ENCODE data around the gene PIGT.

PIGT gene

DNA sequence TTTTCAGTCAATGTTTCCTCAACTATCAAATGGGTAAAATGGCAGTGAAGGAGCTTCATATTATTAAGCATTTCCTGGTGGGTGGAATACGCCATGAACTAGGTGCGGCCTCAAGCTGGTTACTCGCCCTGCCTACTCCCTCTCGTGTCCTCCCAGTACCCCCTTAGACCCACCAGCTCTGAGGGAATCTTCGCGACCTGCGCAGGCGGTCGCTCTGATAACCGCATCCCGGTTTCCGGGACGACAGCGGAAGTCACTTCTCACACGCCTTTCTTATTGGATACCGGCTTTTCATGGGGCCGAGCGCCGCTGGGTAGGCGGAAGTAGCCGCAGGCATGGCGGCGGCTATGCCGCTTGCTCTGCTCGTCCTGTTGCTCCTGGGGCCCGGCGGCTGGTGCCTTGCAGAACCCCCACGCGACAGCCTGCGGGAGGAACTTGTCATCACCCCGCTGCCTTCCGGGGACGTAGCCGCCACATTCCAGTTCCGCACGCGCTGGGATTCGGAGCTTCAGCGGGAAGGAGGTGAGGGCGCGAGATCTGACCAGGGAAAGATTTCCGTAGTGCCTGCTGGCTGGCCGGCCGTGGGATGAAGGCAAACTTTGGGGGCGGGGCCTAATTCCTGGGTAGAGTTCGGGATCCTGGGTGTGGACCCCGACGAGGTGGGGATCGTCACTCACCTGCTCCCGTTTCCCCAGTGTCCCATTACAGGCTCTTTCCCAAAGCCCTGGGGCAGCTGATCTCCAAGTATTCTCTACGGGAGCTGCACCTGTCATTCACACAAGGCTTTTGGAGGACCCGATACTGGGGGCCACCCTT lies at the start of gene PIGT:
PIGT (plus strand) TSS at position 320 of the 816 bp plus-strand sequence; CDS start at position 336, 16 bp downstream.
- Histone ChIP-seq H3K4me1 (ENCODE audit: control insufficient read depth in 5 of 5, insufficient read depth in 5 of 5, low read length in 5 of 5) (peaks cover 4 to 34% (median 25%) of the 10 kb centered on the region in 5 donors), H3K9ac (ENCODE audit: low read length in 5 of 5) (peak within 1 kb of the TSS; percentile 77 to 96 (median 95)), H3K4me3 (ENCODE audit: low read depth in 1 of 5, low read length in 5 of 5) (peak within 1 kb of the TSS; percentile 91 to 97 (median 91)), H3K27ac (ENCODE audit: low read depth, low read length) (peak within 1 kb of the TSS; percentile 81), H3K9me3 (ENCODE audit: control insufficient read depth in 5 of 5, low read length in 5 of 5) (no peaks in the 10 kb centered on the region), H3K27me3 (ENCODE audit: control insufficient read depth in 5 of 5, insufficient read depth in 4 of 5, low read length in 5 of 5) (no peaks in the 10 kb centered on the region), H3K36me3 (ENCODE audit: control insufficient read depth in 5 of 5, insufficient read depth in 5 of 5, low read length in 5 of 5) (peaks cover 4 to 34% (median 32%) of the 10 kb centered on the region in 5 donors)

DNA sequence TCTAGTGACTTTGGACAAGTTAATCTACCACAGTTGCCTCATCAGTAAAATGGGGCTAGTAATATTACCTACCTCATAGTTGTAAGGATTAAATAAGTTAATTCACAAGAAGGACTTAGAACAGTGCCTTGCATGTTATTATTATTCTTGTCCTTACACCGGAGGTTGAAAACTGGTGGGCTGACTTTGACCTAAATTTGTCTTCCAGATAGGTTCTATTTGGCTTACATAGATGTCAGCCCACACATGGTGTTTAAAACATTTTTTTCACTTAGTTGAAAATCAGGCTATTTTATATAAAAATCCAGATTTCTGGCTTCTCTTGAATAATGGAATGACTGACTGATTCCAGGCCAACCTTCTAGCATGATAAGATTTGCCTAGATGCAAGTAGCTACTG lies 49.7 kb upstream of the PIGT start:
- Histone ChIP-seq H3K4me1 (ENCODE audit: control insufficient read depth in 5 of 5, insufficient read depth in 5 of 5, low read length in 5 of 5) (peaks cover 2 to 25% (median 21%) of the 10 kb centered on the region in 5 donors), H3K4me3 (ENCODE audit: low read depth in 1 of 5, low read length in 5 of 5) (no peak overlapping the region), H3K27me3 (ENCODE audit: control insufficient read depth in 5 of 5, insufficient read depth in 4 of 5, low read length in 5 of 5) (no peaks in the 10 kb centered on the region), H3K27ac (ENCODE audit: low read depth, low read length) (no peak overlapping the region), H3K9ac (ENCODE audit: low read length in 5 of 5) (no peak overlapping the region), H3K9me3 (ENCODE audit: control insufficient read depth in 5 of 5, low read length in 5 of 5) (no peaks in the 10 kb centered on the region), H3K36me3 (ENCODE audit: control insufficient read depth in 5 of 5, insufficient read depth in 5 of 5, low read length in 5 of 5) (peaks cover 8 to 38% (median 26%) of the 10 kb centered on the region in 5 donors)

DNA sequence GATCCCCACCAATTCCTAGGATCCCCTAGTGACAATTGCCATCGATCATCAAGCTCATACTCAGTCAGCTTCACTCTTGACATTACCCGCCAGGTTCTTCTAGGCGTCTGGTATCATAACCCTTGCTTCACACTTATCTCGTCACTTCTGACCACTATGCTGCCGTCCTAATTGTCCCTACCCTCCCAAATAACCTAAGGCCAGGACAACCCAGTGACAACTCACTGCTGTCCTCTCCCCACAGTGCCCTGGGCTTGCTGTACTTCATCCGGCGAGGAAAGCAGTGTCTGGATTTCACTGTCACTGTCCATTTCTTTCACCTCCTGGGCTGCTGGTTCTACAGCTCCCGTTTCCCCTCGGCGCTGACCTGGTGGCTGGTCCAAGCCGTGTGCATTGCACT lies 49.3 kb upstream of the PIGT start:
- H3K36me3 ChIP-seq (ENCODE audit: control insufficient read depth in 5 of 5, insufficient read depth in 5 of 5, low read length in 5 of 5): peaks cover 8 to 38% (median 26%) of the 10 kb centered on the region in 5 donors
- H3K4me1 ChIP-seq (ENCODE audit: control insufficient read depth in 5 of 5, insufficient read depth in 5 of 5, low read length in 5 of 5): peaks cover 2 to 25% (median 21%) of the 10 kb centered on the region in 5 donors
- H3K27ac ChIP-seq (ENCODE audit: low read depth, low read length): no peak overlapping the region
- H3K9ac ChIP-seq (ENCODE audit: low read length in 5 of 5): no peak overlapping the region
- H3K27me3 ChIP-seq (ENCODE audit: control insufficient read depth in 5 of 5, insufficient read depth in 4 of 5, low read length in 5 of 5): no peaks in the 10 kb centered on the region
- no peaks in the 10 kb centered on the region for H3K9me3 ChIP-seq (ENCODE audit: control insufficient read depth in 5 of 5, low read length in 5 of 5)
- H3K4me3 ChIP-seq (ENCODE audit: low read depth in 1 of 5, low read length in 5 of 5): no peak overlapping the region

DNA sequence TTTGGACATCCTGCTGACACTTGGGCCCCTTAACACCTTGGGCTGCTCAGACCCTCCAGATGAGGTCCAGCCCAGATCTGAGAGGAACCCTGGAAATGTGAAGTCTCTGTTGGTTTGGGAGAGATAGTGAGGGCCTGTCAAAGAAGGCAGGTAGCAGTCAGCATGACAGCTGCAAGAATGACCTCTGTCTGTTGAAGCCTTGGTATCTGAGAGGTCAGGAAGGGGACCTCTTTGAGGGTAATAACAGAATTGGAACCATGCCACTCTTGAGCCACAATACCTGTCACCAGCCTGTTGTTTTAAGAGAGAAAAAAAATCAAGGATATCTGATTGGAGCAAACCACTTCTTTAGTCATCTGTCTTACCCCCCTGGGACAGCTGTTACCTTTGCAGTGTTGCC lies 48.8 kb upstream of the PIGT start:
- H3K27me3 ChIP-seq (ENCODE audit: control insufficient read depth in 5 of 5, insufficient read depth in 4 of 5, low read length in 5 of 5): no peaks in the 10 kb centered on the region
- no peaks in the 10 kb centered on the region for H3K9me3 ChIP-seq (ENCODE audit: control insufficient read depth in 5 of 5, low read length in 5 of 5)
- H3K36me3 ChIP-seq (ENCODE audit: control insufficient read depth in 5 of 5, insufficient read depth in 5 of 5, low read length in 5 of 5): peaks cover 8 to 38% (median 26%) of the 10 kb centered on the region in 5 donors
- no peak overlapping the region for H3K4me3 ChIP-seq (ENCODE audit: low read depth in 1 of 5, low read length in 5 of 5)
- H3K9ac ChIP-seq (ENCODE audit: low read length in 5 of 5): no peak overlapping the region
- peaks cover 2 to 25% (median 21%) of the 10 kb centered on the region in 5 donors for H3K4me1 ChIP-seq (ENCODE audit: control insufficient read depth in 5 of 5, insufficient read depth in 5 of 5, low read length in 5 of 5)
- no peak overlapping the region for H3K27ac ChIP-seq (ENCODE audit: low read depth, low read length)

DNA sequence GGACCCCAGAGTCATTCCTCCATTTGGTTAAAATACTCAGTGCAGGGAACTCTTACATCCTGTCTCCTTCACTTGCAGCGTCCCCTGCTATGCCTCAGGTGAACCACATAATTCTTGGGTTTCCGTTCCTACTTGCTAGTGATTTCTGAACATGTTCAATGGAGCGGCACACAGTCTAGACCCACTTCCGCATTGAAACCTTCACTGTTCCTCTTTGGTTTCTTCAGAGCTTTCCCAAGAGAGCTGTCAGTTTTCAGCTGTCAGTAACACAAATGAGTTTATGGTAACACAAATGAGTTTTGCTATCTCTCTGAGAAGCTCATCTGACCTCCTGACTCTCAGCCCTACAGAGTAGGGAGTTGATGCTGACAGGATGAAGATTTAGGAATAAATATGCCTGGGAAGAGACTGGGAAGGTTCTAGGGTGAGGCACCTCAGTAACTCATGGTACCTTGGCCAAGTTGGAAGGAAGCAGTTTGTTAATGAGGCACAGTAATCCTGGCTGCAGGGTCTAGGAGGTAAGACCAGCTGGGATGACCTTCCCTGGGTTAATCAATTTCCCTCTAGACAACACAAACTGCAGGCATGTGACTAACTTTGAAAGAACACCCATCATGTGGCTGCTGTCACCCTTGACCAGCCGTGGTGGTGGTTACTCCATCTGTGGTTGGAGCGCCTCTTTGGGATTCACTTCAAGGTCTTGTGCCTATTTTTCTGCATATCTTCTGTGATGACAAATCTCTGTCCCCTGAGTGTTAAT lies 47.5 kb upstream of the PIGT start:
- no peak overlapping the region for H3K4me3 ChIP-seq (ENCODE audit: low read depth in 1 of 5, low read length in 5 of 5)
- no peaks in the 10 kb centered on the region for H3K27me3 ChIP-seq (ENCODE audit: control insufficient read depth in 5 of 5, insufficient read depth in 4 of 5, low read length in 5 of 5)
- peaks cover 8 to 38% (median 26%) of the 10 kb centered on the region in 5 donors for H3K36me3 ChIP-seq (ENCODE audit: control insufficient read depth in 5 of 5, insufficient read depth in 5 of 5, low read length in 5 of 5)
- no peak overlapping the region for H3K9ac ChIP-seq (ENCODE audit: low read length in 5 of 5)
- peaks cover 5 to 30% (median 24%) of the 10 kb centered on the region in 5 donors for H3K4me1 ChIP-seq (ENCODE audit: control insufficient read depth in 5 of 5, insufficient read depth in 5 of 5, low read length in 5 of 5)
- H3K9me3 ChIP-seq (ENCODE audit: control insufficient read depth in 5 of 5, low read length in 5 of 5): no peaks in the 10 kb centered on the region
- H3K27ac ChIP-seq (ENCODE audit: low read depth, low read length): no peak overlapping the region

DNA sequence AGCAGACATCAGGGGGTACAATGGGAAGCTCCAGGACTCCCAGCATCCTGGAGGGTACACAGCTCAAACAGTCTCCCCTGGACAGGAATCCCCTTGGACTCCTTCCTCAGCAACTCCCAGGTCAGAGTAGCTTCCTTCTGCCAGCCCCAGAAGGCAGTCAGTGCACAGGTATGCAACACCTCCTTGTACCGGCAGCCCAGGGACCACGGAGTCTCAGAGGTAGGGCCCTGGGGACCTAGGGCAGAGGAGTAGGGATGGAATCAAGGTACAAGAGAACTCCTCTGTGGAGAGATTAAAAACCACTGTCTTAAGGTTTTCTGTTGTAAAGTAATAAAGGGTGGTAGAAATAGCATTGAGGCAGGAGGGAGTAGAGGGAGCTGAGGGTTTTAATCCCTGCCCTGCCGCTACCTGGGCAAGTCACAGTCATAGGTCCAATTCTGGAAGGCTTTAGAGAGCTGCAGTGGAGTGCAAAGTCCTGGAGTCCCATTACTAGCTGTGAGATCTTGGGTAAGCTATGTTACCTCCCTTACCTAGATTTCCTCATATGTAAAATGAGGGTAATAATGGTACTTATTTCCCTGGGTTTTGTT lies 45.3 kb upstream of the PIGT start:
- H3K27me3 ChIP-seq (ENCODE audit: control insufficient read depth in 5 of 5, insufficient read depth in 4 of 5, low read length in 5 of 5): no peaks in the 10 kb centered on the region
- H3K27ac ChIP-seq (ENCODE audit: low read depth, low read length): no peak overlapping the region
- H3K4me3 ChIP-seq (ENCODE audit: low read depth in 1 of 5, low read length in 5 of 5): no peak overlapping the region
- no peaks in the 10 kb centered on the region for H3K9me3 ChIP-seq (ENCODE audit: control insufficient read depth in 5 of 5, low read length in 5 of 5)
- no peak overlapping the region for H3K9ac ChIP-seq (ENCODE audit: low read length in 5 of 5)
- H3K4me1 ChIP-seq (ENCODE audit: control insufficient read depth in 5 of 5, insufficient read depth in 5 of 5, low read length in 5 of 5): peaks cover 2 to 29% (median 21%) of the 10 kb centered on the region in 5 donors
- peaks cover 8 to 31% (median 23%) of the 10 kb centered on the region in 5 donors for H3K36me3 ChIP-seq (ENCODE audit: control insufficient read depth in 5 of 5, insufficient read depth in 5 of 5, low read length in 5 of 5)

DNA sequence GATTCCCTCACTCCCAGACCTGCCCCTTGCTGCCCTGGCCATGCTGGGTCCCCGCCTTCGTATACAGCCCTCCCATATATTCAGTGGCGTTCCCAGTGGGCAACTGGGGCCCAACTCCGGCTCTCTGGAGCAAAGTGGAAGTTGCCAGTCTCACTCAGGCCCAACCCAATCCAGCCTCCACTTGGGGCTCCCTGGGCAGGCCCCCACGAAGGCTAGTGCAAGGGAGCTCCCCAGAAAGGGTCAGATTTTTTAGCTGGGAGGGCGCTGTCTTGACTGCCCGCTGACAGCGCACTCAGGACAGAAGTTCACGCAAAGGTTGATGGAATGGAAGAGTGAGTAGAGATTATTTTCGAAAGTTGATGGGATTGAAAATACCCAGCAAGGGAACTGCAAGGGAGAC lies 43.7 kb upstream of the PIGT start:
- Histone ChIP-seq H3K9ac (ENCODE audit: low read length in 5 of 5) (no peak overlapping the region), H3K4me3 (ENCODE audit: low read depth in 1 of 5, low read length in 5 of 5) (peak overlapping the region in 1 of 5 donors; percentile 69), H3K27ac (ENCODE audit: low read depth, low read length) (no peak overlapping the region), H3K4me1 (ENCODE audit: control insufficient read depth in 5 of 5, insufficient read depth in 5 of 5, low read length in 5 of 5) (peaks cover 2 to 29% (median 21%) of the 10 kb centered on the region in 5 donors), H3K9me3 (ENCODE audit: control insufficient read depth in 5 of 5, low read length in 5 of 5) (no peaks in the 10 kb centered on the region), H3K36me3 (ENCODE audit: control insufficient read depth in 5 of 5, insufficient read depth in 5 of 5, low read length in 5 of 5) (peaks cover 6 to 15% (median 10%) of the 10 kb centered on the region in 5 donors), H3K27me3 (ENCODE audit: control insufficient read depth in 5 of 5, insufficient read depth in 4 of 5, low read length in 5 of 5) (no peaks in the 10 kb centered on the region)

DNA sequence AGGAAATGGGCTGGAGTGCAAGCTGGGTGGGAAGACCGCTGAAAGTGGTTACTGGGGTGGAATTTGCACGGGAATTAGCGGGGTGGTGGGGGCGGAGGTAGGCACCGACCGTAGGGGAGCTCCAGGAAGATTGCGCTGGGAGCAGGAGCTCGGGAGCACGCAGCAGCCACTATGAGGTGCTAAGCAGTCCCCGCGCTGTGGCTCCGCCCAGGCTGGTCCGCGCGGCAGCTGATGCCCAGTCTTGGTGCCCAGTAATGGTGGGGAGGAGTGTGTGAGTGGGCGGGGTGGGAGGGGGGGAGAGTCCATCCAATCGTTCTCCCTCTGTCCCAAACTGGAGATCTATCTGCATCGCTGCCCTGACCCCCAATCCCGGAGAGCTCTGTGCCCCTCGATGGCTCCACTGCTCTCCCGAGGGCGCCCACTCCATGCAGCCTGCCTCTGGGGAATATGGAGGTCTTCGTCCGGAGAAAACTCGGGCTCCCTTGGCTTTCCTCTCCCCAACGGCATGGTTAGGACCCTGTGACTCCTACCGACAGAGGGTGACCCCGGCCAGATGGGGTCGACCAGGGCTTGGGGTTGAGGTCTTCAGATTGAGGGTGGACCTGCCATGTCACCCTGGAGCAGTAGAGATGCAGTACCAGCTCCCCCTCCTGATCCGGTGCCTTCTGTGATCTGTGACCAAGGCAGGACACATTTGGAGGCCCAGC lies 43.1 kb upstream of the PIGT start:
- H3K4me1 ChIP-seq (ENCODE audit: control insufficient read depth in 5 of 5, insufficient read depth in 5 of 5, low read length in 5 of 5): peaks cover 2 to 29% (median 17%) of the 10 kb centered on the region in 5 donors
- peak overlapping the region; percentile 69 to 87 (median 75) for H3K4me3 ChIP-seq (ENCODE audit: low read depth in 1 of 5, low read length in 5 of 5)
- no peaks in the 10 kb centered on the region for H3K9me3 ChIP-seq (ENCODE audit: control insufficient read depth in 5 of 5, low read length in 5 of 5)
- peak overlapping the region in 1 of 5 donors; percentile 50 for H3K9ac ChIP-seq (ENCODE audit: low read length in 5 of 5)
- H3K36me3 ChIP-seq (ENCODE audit: control insufficient read depth in 5 of 5, insufficient read depth in 5 of 5, low read length in 5 of 5): peaks cover 2 to 9% (median 4%) of the 10 kb centered on the region in 5 donors
- H3K27me3 ChIP-seq (ENCODE audit: control insufficient read depth in 5 of 5, insufficient read depth in 4 of 5, low read length in 5 of 5): no peaks in the 10 kb centered on the region
- H3K27ac ChIP-seq (ENCODE audit: low read depth, low read length): no peak overlapping the region

DNA sequence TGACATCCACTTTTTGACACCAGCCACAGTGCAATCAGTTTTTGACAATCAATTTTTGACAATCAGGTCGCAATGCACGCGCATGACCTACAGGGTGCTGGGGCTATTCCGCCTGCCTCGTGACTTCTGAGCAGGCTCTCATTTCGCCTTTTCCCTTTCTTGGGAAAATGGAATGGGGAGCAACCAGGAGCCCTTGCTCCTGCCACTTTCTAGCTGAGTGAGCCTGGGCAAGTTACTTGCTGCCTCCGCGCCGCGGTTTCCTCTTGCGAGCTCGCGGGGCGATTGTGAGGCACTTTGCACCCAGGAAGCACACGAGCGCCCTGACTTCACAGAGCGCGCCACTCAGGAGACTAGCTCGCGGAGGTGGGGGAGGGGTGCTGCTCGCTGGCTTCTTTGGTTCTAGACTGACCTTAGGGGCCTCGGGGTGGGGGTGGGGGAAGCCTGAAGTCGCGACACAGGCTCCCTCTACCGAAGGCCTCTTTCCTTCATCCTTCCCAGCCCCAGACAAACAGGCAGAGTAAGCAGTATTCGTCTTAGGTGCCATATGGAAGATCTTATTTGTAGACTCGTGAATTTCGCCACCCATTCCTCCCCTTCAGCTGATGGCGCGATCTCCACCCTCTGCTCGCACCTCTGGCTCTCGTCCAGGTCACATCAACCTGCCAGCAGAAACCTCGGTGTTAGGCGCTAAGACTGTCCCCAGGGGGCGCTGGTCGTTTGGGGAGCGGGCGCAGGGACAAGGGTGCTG lies 42.4 kb upstream of the PIGT start:
- H3K4me1 ChIP-seq (ENCODE audit: control insufficient read depth in 5 of 5, insufficient read depth in 5 of 5, low read length in 5 of 5): peaks cover 2 to 22% (median 17%) of the 10 kb centered on the region in 5 donors
- no peak overlapping the region for H3K27ac ChIP-seq (ENCODE audit: low read depth, low read length)
- H3K27me3 ChIP-seq (ENCODE audit: control insufficient read depth in 5 of 5, insufficient read depth in 4 of 5, low read length in 5 of 5): no peaks in the 10 kb centered on the region

More for the DNA sequence above, 42.4 kb upstream of the PIGT start:
- Histone ChIP-seq H3K4me3 (ENCODE audit: low read depth in 1 of 5, low read length in 5 of 5) (peak overlapping the region; percentile 69 to 87 (median 75)), H3K9ac (ENCODE audit: low read length in 5 of 5) (peak overlapping the region in 3 of 5 donors; percentile 29 to 72 (median 50)), H3K36me3 (ENCODE audit: control insufficient read depth in 5 of 5, insufficient read depth in 5 of 5, low read length in 5 of 5) (peaks cover 0 to 2% (median 0%) of the 10 kb centered on the region in 5 donors), H3K9me3 (ENCODE audit: control insufficient read depth in 5 of 5, low read length in 5 of 5) (no peaks in the 10 kb centered on the region)

All from subcutaneous abdominal adipose tissue (tissue), 5 donors.